Ishikawa (cell line): Measurements from ENCODE around the gene BORA.

ENCODE experiments used
- CEBPB ChIP-seq: IDR thresholded peaks from 2 replicates; pipeline ENCODE4 v1.6.1; 2012
- CREB1 ChIP-seq: IDR thresholded peaks from 2 replicates; pipeline ENCODE4 v1.6.1; 2012; ENCODE audit warnings: low read depth
- EGR1 ChIP-seq: IDR thresholded peaks from 2 replicates; pipeline ENCODE4 v1.6.1; 2012
- EP300 ChIP-seq: IDR thresholded peaks from 2 replicates; pipeline ENCODE4 v1.6.1; 2012; ENCODE audit warnings: borderline replicate concordance
- FOXM1 ChIP-seq: IDR thresholded peaks from 2 replicates; pipeline ENCODE4 v1.6.1; 2012; ENCODE audit warnings: low read depth, borderline replicate concordance
- NFIC ChIP-seq: IDR thresholded peaks from 2 replicates; pipeline ENCODE4 v1.6.1; 2012
- RAD21 ChIP-seq: IDR thresholded peaks from 2 replicates; pipeline ENCODE4 v1.6.1; 2012; ENCODE audit warnings: low read depth
- TAF1 ChIP-seq: IDR thresholded peaks from 2 replicates; pipeline ENCODE4 v1.6.1; 2012; ENCODE audit warnings: low read depth, mild to moderate bottlenecking
- TEAD4 ChIP-seq: IDR thresholded peaks from 2 replicates; pipeline ENCODE4 v1.6.1; 2012
- YY1 ChIP-seq: IDR thresholded peaks from 2 replicates; pipeline ENCODE4 v1.6.1; 2012; ENCODE audit warnings: low read depth
- ZBTB7A ChIP-seq: IDR thresholded peaks from 2 replicates; pipeline ENCODE4 v1.6.1; 2012; ENCODE audit warnings: low read depth
- TF ChIP-seq, protein P1 (sequence below): IDR thresholded peaks from 2 replicates; pipeline ENCODE4 v1.6.1; 2012; ENCODE audit warnings: low read depth, mild to moderate bottlenecking
- TF ChIP-seq, protein P2 (sequence below): IDR thresholded peaks from 2 replicates; pipeline ENCODE4 v1.6.1; 2012
- TF ChIP-seq, protein P3 (sequence below): IDR thresholded peaks from 2 replicates; pipeline ENCODE4 v1.6.1; 2012

DNA sequence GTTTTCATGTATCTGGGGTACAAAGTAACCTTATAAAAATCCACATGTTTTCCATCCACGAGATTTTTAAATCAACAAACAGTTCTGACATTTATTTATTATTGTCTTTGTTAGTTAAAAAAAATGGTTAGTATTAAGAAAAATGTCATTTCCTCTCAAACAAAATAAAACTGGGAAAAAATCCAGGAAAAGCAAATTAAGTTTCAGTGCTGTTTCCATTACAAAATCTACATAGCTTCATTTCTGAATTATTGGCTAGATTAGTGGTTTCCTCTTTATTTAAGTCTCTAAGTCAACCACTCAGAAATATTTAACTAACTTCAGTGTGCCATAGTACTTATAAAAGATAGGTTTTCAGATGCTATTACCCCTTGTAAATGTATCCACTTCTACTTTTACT lies 49.4 kb upstream of the BORA start:
- TF ChIP-seq NFIC (no peak), RAD21 (no peak), CREB1 (no peak), TAF1 (no peak), FOXM1 (no peak), ZBTB7A (no peak), CEBPB (no peak), EP300 (no peak), EGR1 (no peak), YY1 (no peak), TEAD4 (no peak)
- TF ChIP-seq, protein P1, sequence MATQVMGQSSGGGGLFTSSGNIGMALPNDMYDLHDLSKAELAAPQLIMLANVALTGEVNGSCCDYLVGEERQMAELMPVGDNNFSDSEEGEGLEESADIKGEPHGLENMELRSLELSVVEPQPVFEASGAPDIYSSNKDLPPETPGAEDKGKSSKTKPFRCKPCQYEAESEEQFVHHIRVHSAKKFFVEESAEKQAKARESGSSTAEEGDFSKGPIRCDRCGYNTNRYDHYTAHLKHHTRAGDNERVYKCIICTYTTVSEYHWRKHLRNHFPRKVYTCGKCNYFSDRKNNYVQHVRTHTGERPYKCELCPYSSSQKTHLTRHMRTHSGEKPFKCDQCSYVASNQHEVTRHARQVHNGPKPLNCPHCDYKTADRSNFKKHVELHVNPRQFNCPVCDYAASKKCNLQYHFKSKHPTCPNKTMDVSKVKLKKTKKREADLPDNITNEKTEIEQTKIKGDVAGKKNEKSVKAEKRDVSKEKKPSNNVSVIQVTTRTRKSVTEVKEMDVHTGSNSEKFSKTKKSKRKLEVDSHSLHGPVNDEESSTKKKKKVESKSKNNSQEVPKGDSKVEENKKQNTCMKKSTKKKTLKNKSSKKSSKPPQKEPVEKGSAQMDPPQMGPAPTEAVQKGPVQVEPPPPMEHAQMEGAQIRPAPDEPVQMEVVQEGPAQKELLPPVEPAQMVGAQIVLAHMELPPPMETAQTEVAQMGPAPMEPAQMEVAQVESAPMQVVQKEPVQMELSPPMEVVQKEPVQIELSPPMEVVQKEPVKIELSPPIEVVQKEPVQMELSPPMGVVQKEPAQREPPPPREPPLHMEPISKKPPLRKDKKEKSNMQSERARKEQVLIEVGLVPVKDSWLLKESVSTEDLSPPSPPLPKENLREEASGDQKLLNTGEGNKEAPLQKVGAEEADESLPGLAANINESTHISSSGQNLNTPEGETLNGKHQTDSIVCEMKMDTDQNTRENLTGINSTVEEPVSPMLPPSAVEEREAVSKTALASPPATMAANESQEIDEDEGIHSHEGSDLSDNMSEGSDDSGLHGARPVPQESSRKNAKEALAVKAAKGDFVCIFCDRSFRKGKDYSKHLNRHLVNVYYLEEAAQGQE, result no peak
- TF ChIP-seq, protein P2, sequence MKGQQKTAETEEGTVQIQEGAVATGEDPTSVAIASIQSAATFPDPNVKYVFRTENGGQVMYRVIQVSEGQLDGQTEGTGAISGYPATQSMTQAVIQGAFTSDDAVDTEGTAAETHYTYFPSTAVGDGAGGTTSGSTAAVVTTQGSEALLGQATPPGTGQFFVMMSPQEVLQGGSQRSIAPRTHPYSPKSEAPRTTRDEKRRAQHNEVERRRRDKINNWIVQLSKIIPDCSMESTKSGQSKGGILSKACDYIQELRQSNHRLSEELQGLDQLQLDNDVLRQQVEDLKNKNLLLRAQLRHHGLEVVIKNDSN, result no peak
- TF ChIP-seq, protein P3, sequence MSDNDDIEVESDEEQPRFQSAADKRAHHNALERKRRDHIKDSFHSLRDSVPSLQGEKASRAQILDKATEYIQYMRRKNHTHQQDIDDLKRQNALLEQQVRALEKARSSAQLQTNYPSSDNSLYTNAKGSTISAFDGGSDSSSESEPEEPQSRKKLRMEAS, result no peak
